NCI-H1092 (cell line): ENCODE data around the gene JHY.
"Not testable (repeated sequence)": the region's sequence is repeated elsewhere in the genome, so short reads cannot be mapped to it uniquely, and the experiment has no call there.

Experiments
- DNase-seq: peaks from one replicate; lab custom pipeline; 2025; lab: John Stamatoyannopoulos, UW

JHY gene

GRCh38 chr11:122882189-122882856 is at the start of gene JHY:
TSS of gene JHY (plus strand) at chr11:122882759. CDS start at chr11:122885850, 3,091 bp downstream.
- DNase-seq, result peak; percentile 47

- no peak for DNase-seq
These were observed 48.6 kb upstream of the JHY start for GRCh38 chr11:122833846-122834464.

GRCh38 chr11:122836916-122837315 is 45.6 kb upstream of the JHY start:
- no peak for DNase-seq

- DNase-seq, result no peak
These were observed 44.8 kb upstream of the JHY start for GRCh38 chr11:122837528-122838346.

- DNase-seq, result no peak
These were observed 39.0 kb upstream of the JHY start for GRCh38 chr11:122843281-122844141.

- DNase-seq, result no peak
These were observed 35.1 kb upstream of the JHY start for GRCh38 chr11:122847466-122847865.

GRCh38 chr11:122848186-122848585 is 34.4 kb upstream of the JHY start:
- no peak for DNase-seq

GRCh38 chr11:122850076-122850631 is 32.4 kb upstream of the JHY start:
- DNase-seq, result no peak

GRCh38 chr11:122851366-122851966 is 31.1 kb upstream of the JHY start:
- no peak for DNase-seq

GRCh38 chr11:122852074-122852795 is 30.3 kb upstream of the JHY start:
- DNase-seq, result no peak

- no peak for DNase-seq
These were observed 29.8 kb upstream of the JHY start for GRCh38 chr11:122852796-122853160.

- no peak for DNase-seq
These were observed 29.3 kb upstream of the JHY start for GRCh38 chr11:122853261-122853660.

GRCh38 chr11:122853971-122854446 is 28.6 kb upstream of the JHY start:
- peak; percentile 69 for DNase-seq

GRCh38 chr11:122861631-122862030 is 20.9 kb upstream of the JHY start:
- no peak for DNase-seq

- no peak for DNase-seq
These were observed 20.5 kb upstream of the JHY start for GRCh38 chr11:122862091-122862490.

GRCh38 chr11:122863154-122863553 is 19.4 kb upstream of the JHY start:
- DNase-seq, result not testable (repeated sequence)

GRCh38 chr11:122863704-122864326 is 18.7 kb upstream of the JHY start:
- DNase-seq, result peak; percentile 24

- no peak for DNase-seq
These were observed 18.0 kb upstream of the JHY start for GRCh38 chr11:122864386-122865115.

GRCh38 chr11:122869622-122870021 is 12.9 kb upstream of the JHY start:
- DNase-seq, result no peak
